Medulla oblongata (tissue), 1 donor: ENCODE data around the gene FGA.

Experiments
- DNase-seq: peaks from one replicate; pipeline ENCODE4 v3.0.0-alpha.2; 2015; ENCODE audit errors: extremely low spot score

FGA gene

DNA sequence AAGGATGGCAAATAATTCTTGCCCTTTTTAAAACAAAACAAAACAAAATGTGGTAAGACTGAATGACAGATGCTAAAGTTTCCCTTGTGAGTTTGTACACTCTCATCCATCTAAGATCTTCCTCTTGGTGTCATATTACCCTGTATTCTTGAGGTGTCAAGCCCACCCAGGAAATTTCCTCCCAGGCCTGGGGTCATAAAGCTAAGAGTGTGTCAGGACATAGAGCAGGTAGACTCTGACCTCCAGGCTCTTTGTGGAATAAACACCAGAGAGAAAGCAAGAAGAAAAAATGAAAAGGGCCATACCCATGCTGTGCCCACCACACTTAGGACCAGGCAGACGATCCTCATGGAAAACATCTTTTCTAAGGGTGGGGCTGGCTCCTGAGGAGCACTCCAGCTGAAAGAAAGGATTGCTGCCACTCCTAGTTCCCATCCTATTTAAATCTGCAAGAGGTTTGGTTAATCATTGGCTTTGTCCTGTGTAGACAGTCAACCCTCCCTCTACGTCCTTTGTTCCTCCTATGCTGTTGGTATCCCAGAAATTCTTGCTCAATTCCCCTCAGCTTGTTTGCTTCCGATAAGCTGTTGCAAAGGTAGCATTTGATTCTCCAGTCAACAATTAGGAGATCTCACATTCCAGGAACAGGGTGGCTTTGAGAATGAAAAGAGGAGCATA lies at the start of gene FGA:
FGA (minus strand) TSS at position 414 of the 678 bp plus-strand sequence; CDS start at position 359, 55 bp downstream.
- DNase-seq: no peak

DNA sequence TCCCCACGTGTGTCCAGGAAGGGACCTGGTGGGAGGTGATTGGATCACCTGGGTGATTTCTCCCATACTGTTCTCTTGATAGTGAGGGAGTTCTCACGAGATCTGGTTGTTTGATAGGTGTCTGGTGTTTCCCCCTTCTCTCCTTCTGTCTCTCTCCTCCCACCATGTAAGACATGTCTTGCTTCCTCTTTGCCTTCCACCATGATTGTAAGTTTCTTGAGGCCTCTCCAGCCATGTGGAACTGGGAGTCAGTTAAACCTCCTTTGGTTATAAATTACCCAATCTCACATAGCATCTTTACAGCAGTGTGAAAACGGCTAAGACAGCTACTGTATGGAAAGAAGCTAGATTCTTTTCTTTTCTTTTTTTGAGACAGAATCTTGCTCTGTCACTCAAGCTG lies 43.5 kb upstream of the FGA start:
- no peak for DNase-seq

DNA sequence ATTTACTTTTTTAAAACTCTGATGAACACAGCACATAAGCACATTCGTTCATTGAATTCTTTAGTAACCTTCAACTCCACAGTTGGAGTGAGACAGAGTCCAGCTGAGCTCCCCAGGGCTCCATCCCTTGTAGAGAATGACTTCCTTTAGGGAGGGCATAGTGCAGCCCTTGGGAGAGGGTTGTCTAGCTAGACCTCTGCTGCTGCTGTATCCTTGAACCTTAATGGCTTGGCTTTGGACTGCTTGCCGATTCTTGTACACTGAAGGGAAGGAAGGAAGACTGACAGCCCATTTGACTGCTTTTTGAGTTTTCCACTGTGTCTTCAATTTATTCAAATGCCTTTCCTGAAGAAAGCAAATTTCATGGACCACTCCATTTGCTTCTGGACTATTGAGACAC lies 41.3 kb upstream of the FGA start:
- no peak for DNase-seq

DNA sequence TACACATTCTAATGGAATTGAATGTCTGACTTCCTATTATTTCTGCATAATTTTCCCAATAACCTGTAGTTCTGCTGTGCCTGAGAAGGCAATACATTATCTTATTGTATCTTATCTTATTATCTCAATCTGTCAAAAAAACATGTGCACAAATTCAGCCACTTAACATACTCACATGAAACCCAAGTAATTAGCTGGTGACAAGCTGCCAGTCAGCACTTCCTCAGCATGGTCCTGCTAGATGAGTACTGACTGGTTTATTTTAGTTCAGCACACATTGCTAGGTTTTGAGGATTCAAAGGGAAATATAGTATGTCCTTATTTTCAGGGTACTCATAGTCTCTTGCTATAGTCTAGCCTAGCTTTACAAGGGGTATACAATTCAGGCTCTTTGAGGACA lies 39.8 kb upstream of the FGA start:
- DNase-seq: no peak

DNA sequence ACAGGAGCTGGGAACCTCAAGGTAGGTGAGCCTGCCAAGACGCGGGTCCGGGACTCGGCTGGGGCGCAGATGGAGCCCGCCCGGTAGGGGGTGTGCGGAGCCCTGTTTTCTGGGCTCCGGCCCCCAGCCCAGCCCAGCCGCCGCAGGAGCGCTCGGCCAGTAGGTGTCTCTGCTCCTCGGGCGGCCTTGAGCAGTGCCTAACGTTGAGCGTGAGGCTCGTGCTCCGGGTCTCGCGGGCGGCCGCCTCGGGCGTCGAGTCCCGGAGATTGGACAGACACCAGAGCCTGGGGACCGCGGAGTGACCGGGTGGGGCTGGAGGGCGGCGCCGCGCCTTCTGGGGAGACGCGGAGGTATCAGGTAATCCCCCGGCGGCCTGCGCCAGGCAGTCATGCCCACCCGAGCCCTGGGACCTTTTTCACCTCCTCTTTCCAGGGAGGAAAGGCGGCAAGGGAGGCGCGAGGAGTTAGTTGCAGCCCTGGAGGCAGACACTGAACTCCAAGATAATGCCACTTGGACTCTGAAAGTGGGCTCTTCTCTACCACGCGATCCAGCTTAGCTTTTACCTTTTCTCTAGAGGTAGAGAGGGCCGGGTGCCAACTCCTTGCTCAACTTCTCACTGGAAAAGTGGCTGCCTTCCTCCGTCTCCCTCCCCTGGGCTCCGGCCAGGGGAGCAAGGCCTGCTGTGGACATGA lies 36.4 kb upstream of the FGA start:
- DNase-seq: peak; percentile 64

DNA sequence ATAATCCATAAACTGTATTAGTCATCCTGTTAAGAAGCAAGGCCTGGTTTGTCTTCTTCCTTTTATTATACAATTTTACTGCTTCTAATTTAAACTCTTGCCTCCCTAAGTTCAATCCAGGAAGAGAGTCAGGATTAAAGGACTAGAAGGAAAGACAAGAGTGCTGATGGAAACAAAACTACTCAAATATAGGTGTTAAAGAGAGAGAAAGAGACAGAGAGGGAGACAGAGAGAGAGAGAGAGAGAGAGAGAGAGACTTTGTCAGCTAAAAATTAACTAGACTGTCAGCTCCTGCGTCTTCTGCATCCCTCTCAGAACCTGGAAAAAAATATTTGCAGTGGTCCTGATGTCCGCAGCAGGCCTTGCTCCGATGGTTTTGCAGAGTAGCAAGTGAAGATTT lies 35.4 kb upstream of the FGA start:
- no peak for DNase-seq

DNA sequence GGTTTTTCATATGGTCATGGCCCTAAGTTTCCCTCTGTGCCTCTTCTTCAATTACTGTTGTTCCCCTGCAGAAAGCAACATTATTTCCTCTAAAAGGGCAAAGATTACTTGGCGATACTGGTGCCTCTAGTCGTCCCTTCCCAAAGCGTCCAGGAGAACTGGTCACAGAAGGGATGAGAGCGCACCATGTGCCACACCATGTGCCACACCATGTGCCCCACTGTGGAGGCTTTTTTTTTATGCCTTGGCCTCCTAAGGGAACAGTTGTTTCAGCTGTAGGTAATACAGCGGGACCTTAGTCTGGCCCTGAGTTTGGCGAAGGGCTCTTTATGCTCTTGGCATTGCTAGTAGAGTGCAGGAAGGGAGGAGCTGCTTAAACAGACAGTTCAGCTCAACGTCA lies 33.5 kb upstream of the FGA start:
- no peak for DNase-seq

DNA sequence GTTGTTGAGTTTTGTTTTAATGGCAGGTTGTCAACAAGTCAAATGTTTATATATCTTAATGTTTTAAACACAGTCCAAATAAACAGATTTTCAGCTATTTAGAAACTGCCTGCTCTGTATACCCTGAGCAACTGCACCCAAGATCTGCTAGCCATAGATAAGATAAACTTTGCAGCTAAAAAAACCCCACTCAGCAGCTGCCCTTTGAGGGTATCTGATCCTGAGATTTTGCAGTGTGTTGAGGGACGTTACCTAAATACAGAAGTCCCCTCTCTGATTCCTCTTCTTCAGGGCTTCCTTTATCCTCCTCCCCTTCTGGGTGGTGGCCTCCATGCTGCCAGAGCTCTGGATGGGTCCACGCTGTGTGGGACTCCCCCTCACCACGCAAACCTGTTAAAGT lies 32.9 kb upstream of the FGA start:
- no peak for DNase-seq

DNA sequence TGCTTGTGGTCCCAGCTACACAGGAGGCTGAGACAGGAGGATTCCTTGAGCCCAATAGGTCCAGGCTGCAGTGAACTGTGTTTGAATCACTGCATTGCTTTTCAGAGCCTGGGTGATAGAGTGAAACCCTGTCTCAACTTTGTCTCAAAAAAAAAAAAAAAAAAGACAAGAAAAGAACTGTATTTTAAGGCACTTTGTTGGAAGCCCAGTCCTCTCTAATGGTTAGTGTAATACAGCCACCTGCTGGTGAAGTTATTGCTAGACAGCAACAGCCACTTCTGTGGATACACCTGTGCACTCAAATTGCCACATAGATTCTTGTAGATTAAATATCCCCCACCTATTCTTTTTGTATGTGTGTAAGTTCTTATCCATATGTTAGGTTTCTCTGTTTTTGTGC lies 32.1 kb upstream of the FGA start:
- DNase-seq: peak; percentile 68

DNA sequence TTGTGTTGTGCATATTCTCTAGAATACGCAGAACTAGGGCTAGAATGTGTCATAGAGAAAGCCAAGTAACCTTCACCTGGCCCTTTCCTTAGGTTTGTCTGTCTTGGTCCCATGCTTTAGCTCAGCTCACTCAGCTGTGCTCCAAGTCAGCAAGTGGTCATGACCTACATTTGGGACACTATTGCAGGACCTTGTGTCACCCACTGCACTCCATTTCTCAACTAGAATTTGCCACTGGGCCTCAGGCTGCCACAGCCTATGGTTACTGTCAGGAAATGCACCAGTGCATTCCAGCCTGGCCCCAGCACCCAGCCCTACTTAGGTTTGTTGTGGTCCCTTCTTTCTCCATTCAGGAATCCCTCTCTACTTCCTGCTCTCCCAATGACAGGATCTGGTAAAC lies 29.6 kb upstream of the FGA start:
- DNase-seq: no peak

DNA sequence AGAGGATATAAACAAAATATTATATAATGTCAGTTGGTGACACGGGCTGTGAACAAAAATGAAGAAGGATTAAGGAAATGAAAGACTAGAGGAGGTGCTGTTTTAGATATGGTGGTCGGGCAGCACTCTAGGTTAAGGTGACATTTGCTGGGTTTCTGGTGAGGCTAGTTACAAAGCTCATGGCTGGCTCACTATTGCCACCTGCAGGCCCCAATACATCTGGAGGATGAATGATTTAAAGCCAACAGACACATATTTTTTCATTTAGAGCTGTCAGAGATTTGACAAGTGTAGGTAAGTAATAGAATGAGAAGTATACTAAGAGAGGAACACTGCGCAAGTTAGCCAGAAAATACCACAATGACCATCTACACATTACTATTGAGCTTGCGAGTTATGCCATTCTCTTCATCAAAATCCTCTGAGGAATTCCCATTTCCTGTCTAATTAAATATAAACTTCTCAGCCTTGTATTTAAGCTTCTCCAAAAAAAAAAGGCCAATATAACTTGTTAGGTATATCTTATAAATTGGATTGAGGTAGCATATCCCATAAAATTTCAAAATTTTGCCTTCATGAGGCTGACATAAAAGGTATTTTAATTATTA lies 28.3 kb upstream of the FGA start:
- DNase-seq: peak; percentile 81

DNA sequence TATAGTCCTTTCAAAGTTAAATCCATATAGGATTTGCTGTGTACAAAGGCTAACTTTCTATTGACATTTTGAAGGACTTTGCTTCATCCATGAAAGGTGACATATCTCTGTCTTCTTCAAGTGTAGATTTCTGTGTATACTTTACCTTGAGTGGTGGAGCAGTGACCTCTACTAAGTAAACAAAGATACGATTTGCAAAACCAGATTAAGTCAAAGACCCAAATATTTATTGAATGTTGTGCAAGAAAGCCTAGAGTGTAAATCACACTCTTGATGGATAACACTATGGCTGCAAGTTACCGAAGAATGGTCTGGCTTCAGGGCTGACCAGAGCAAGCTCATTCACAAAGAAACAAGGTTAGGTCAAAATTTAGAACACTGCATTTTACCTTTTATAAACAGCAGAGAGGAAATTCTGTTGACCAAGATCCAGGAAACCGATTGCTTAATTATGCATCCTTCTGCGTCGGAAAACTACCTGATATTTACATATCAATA lies 27.3 kb upstream of the FGA start:
- DNase-seq: no peak

DNA sequence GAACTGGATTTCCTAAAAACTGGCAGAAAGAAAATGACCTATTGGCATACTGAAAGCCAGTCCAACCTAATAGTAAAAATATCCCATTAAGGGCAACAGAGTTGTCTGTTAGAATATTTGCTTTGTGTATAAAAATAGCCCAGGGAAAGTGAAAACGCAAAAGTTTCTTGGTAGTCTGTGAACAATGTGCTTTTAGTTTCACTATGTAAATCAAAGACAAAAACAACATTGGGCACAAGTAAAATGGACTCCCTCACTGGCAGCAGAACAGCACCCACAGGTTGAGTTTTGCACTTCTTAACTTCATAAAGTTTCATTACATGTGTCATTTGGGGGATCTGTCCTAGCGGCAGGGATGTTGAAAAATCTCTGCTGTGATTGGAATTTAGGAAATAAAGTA lies 26.2 kb upstream of the FGA start:
- no peak for DNase-seq

DNA sequence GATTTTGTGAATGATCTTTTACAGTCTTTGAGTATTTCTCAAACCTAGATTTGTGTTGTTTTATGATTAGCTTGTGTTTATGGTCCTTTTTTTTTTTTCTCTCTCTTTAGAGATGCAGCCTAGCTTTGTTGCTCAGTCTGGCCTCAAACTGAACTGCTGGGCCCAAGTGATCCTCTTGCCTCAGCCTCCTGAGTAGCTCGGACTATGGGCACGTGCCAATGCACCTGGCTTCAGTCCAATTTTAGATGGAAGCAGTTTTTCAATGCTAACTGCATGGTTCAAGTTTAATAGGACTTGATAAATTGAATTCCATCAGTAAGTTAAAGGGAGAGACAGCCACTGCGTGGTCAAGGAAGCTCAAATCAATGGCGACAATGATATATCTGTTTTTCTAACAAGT lies 25.7 kb upstream of the FGA start:
- no peak for DNase-seq

DNA sequence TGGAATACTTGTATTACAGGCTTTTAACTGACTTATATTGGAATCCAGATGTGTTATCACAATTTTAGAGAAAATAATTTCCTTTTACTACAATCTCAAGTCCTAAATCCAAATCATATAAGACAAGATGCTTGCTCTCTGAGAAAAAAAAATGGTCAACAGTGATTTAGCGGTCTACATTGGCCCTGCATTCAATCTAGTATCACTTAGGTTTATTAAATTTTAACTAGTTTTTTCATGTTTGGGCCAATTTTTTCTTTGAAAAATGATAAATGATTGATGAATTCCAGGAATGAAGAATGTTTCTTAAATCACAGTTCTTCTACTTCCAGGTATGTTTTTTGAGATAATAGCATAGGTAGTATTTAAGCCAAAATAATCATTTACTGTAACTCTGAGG lies 24.7 kb upstream of the FGA start:
- DNase-seq: no peak

DNA sequence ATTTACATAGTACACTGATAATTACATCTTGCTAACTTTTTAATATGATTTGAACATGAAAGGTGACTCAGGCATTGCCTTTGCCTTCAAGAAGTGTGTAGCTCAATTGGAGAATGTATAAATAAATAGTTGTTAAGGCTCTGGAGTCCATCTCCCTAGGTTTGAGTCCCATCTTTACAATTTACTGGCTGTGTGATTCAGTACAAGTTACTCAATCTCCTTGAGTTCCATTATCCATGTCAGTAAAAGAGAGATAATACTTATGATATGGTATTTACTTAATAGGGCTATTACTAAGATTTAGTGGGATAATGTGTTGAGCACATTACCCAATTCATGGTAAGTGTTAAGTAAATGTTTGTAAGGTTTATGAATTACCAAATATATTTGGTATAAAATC lies 23.8 kb upstream of the FGA start:
- DNase-seq: no peak

DNA sequence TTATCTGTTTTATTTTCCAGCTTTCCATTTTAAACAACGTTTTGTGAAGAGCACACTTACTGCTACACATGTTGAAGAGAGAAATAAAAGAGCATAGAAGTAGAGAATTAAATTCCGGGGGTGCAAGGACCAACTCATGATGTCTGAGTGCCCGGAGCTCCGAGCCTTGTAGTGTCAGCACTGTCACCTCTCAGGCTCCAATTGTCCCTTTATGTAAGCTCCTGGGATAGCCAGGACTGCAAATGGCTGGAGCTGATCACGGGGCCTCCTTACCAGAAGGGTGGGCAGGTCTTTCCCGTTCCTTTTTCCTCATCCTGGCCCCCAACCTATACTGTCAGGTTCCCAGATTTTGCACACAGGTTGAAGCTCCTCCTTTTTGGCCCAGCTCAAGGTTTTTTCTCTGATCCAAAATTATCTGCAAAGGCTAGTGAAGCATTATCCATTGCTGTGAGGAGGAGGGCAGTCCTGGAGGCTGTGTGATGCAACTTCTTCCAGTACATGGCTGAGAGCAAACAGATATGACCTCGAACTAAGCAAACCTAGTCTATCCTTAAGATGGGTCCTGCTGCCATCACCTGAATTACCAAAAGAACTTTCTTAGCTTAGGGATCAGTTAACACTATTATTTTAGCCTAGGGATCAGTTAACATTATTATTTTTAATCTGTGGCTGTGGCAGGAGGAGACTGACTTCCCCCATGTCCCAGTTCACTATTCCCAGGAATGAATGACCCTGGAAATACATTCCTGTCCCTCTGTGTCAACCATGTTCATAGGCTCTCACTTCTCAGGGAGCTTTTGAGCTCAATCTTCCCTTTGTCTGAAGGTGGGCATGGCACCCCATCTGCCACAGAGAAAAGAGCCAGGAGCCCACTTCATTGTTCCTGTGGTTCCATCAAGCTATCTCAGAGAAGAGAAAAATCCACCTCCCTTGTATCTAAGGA lies 22.2 kb upstream of the FGA start, which contains the start of gene FGG:
FGG (minus strand) TSS at position 185 of the 943 bp plus-strand sequence; CDS start at position 138, 47 bp downstream.
- no peak for DNase-seq

DNA sequence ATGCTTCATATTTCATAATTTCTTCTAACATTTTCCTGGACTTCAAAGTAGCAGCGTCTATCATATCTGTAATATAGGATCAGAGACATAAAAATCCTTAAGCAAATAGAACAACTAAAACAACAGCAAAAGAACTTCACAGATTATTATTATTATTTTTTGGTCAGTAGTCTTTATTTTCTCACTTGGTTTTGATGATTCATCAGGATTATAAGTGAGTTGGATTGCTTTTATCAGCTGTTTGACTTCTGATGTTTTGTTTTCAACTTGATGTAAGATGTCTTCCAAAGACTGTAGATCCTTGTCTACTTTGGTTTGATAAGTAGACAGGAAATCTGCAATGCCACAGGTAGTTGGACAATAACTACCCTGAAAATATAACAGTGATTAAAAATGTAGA lies 21.3 kb upstream of the FGA start:
- no peak for DNase-seq

DNA sequence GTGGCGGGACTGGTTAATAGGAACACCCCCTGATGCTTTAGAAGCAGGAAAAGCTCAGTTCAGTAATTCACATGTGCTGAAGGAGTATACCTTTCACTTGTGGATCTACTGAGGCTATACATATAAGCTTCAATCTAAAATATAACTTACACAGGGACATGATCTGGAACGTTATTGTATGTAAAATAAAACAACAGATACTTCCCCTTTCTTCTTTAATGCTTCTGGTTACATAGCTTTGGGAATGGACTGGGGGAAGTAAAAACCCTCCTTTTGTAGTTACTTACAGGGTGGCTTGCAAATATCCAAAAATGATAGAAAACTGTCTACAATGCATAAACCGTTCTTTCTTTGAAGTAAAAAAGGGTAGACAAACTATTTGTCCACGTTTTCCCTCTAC lies 20.0 kb upstream of the FGA start:
- DNase-seq: no peak

DNA sequence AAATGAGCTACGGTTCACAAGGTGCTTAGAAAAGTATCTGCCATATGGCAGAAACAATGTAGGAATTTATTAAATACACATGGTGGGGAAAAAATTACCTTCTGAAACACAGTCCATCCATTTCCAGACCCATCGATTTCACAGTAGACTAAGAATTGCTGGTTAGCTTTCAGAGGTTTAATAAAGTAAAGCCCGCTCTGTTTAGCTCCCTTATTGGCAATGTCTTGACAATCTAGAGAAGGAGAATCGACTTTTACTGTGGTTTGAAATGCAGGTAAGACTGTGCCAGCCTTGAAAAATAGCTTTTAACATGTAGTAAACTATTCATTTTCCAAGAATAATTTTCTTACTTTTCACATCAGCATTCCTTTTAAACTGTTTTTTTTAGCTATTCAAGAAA lies 19.0 kb upstream of the FGA start:
- no peak for DNase-seq

DNA sequence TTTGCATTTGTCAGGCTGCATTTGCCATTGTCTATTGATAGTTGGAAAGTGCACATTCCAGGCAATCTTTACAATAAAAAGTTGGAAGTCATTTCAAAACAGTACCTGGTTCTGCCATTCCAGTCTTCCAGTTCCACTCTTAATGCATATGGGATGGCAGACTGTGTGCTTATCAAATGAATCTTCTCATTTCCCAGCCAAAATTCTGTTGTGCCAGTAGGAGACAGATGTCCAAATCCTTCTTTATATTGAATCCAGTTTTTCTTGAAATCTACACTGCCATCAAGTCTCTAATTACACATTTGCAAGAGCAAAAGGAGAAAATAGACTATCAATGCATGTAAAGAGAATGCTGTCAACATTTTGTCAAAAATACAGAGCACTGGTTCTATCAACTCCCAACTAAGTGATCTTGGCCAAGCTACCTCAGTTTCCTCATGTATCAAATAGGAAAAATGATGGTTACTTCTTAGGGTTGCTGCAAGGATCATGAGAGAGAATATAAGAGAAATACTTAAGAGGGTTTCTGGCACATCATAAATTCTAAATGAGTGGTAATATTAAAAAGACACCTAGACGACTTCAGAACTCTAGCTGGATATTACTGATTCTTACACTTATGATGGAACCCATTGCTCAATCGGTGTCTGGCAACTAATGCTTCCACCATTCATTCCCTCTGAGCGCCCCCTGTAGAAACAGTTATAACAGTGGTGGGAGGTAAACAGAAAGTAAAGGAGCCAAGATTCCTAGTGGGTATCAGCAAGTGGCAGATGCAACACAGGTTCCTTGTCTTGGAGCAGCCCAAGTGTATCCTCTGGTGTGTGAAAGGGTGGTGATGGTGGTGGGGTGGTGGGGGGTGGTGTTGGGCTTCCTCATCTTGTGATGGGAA lies 18.1 kb upstream of the FGA start:
- DNase-seq: no peak
